GM21825 (cell line): ENCODE measurements around the gene LCN12.

Source experiments
- ATAC-seq: cut with Tn5 transposase; IDR thresholded peaks from one replicate; pipeline ENCODE4 v1.9.1; 2021; ENCODE audit warnings: mild to moderate bottlenecking, moderate library complexity; ENCODE audit not compliant: unreplicated experiment

The LCN12 gene

GRCh38 chr9:136926749-136927148 is 25.3 kb upstream of the LCN12 start:
- ATAC-seq = no peak

GRCh38 chr9:136927343-136928271 is 24.5 kb upstream of the LCN12 start:
- no peak for ATAC-seq

DNA sequence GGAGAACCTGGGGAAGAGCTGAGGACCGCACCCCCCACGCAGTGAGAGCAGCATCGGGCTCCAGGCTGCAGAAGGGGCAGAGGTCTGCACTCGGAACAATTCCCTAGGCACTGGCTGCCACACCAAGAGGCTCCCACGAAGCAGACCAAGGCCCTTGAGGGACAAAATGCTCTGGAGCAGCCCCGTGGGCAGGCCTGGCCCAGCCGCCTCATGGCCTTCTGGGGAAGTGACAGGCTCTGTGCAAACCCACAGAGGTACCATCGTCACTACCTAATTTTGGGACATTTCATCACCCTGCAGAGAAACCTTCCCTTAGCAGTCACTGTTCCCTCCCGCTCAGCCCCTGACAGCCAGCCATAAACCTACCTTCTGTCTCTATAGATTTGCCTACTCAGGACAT is 23.5 kb upstream of the LCN12 start:
- no peak for ATAC-seq

GRCh38 chr9:136930014-136930413 is 22.1 kb upstream of the LCN12 start:
- ATAC-seq = no peak

DNA sequence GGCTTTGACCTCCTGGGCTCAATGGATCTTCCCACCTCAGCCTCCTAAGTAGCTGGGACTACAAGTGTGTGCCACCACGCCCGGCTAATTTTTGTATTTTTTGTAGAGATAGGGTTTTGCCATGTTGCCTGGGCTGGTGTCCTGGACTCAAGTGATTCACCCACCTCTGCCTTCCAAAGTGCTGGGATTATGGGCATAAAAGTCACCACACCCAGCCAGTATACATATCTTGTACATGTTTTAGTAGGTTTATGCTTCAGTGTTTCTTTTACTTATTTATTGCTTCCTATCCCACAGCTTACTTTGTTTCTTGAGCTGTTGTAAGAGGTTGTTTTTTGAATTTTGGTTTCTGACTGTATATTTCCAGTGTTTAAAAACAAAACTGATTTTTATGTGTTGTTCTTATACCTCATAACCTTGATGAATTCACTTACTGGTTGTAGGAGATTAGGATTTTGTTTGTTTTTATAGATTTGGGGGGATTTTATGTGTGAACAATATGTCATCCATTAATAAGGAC is 20.4 kb upstream of the LCN12 start:
- no peak for ATAC-seq

DNA sequence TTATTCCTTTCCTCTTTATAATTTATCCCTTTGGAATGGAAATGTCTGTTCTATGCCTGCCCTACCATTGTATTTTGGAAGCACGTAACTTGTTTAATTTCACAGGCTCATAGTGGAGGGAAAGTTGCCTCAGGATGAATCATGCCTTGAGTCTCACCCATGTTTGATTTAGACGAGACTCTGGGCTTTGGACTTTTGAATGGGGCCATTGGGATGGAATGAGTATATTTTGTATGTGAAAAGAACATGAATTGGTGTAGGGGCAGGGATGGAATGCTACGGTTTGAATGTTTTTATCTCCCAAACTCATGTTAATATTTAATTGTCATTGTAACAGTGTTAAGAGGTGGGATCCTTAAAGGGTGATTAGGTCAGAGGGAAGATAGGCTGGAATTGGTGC is 17.8 kb upstream of the LCN12 start:
- no peak for ATAC-seq

- no peak for ATAC-seq
These were observed 16.4 kb upstream of the LCN12 start for GRCh38 chr9:136935651-136936050.

GRCh38 chr9:136936645-136937170 is 15.4 kb upstream of the LCN12 start:
- no peak for ATAC-seq

DNA sequence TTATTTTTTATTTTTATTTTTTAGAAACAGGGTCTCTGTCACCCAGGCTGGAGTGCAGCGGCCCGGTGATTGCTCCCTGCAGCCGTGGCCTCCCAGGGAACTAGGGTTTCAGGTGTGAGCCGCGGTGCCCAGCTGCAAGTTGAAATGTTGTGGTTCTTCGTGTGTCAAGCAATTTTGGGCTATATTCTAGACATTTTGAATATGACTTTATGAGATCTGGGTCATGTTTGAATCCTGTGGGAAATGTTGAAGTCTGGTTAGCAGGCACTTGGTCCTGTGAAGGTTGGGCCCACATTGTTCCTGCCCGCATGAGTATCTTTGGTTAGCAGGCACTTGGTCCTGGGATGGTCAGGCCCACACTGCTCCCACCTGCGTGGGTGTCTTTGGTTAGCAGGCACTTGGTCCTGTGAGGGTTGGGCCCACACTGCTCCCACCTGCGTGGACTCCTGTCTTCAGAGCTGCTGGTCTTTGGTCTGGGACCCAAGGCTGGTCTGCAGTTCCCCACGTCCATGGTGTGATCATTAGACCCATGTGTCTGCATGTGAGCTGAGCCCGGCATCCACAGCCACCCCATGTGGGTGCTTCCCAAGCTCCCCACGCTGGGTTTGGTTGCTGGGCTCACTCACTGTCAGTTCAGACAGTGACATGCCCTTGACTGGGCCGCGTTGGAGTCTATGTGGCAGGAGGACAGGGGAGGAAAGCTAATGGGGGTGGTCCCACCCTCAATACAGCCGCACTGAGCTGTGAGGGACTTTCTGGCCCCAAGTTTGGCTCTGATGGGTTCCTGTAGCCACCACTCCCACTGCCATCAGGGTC is 14.7 kb upstream of the LCN12 start:
- ATAC-seq = no peak

DNA sequence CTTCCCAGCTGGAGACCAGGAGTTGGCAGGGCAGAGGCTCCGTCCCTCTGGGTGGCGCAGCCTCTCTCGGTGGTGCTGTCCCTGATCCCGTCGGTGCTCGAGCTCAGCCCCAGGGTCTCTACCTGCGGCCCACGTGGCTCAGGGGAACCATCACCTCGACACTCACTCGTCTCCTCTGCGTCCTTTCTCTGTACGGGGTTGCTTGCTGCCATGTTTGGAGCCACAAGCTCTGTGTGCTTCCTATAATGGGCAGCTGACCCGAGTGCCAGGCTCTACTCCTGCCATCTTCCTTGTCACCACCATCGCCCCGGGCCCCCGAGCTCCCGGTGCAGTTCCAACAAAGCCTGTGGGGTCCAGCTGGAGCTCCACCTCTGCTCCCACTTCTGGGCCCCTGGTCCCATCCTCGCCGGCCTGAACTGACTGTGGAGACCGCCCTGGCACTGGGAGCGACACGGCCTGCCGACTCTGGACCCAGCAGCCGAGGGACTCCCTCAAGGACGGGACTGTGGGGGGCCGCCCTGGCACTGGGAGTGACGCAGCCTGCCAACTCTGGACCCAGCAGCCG is 12.6 kb upstream of the LCN12 start:
- no peak for ATAC-seq

- no peak for ATAC-seq
These were observed 12.0 kb upstream of the LCN12 start for GRCh38 chr9:136939996-136940525.

DNA sequence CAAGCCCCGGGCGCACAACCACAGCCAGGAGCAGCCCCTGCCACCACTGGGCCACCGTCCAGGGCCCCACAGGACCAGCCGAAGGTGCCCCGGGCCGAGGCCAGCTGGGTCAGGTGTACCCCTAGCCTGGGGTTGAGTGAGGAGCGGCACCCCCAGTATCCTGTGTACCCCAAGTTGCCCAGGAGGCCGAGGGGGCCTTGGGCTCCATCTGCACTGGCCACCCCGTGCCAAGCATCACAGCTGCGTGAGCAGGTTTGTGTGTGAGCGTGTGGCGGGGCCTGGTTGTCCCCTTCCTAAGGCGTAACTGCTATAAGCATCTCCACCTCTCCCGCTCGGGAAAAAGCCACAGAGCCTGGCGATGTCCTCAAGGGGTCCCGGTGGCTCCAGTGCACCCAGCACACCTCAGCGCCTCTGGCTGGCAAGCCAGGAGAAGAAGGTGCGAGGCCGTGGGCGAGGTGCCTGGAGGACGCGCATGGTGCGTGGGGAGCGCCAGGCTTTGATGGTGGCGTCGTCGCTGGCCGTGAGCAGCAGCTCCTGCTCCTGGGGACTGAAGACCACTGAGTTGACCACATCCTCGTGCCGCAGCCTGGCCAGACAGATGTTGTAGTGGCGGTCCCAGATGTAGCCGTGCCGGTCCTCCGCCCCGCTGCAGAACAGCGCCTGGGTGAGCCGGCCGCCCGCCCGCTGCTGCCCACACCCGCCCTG is 11.4 kb upstream of the LCN12 start:
- ATAC-seq = no peak

DNA sequence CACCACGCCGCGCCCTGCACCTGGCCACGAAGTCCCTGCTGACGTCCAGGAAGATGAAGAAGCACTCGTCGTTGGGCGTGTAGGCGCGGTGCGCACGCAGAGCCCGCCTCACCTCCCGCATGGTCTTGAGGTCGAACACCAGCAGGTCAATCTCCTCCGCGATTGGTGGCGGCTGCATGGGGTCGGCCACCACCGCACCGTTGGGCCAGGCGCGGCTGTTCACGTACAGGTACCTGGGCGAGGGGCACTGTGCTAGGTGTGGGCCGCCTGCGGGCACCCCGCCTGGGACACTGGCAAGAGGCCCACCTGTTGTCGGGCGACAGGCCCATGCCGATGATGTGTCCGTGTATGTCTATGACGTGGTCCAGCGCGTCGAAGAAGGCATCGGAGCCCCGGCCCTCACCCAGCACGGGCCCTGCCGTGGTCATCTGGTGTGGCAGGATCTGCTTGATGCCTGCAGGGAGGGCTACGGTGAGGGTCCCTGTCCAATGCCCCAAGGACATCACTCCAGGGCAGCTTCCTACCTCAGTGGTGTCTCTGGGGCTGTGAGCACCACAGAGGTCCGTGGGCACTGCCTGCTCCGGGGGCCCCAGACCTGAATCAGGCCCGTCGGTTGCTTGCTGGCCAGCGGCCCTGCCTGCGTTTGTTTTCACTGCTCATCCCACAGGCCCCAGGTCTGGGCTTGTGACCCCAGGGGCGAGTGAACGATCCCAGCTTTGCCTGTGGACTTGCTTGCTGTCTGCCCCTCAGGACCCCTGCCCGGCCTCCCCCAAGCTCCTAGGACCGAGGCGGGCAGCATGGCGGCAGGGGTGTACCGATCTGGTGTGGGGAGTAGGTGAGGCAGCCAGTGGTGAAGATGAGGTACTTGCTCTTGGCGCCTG is 10.6 kb upstream of the LCN12 start:
- ATAC-seq = no peak

DNA sequence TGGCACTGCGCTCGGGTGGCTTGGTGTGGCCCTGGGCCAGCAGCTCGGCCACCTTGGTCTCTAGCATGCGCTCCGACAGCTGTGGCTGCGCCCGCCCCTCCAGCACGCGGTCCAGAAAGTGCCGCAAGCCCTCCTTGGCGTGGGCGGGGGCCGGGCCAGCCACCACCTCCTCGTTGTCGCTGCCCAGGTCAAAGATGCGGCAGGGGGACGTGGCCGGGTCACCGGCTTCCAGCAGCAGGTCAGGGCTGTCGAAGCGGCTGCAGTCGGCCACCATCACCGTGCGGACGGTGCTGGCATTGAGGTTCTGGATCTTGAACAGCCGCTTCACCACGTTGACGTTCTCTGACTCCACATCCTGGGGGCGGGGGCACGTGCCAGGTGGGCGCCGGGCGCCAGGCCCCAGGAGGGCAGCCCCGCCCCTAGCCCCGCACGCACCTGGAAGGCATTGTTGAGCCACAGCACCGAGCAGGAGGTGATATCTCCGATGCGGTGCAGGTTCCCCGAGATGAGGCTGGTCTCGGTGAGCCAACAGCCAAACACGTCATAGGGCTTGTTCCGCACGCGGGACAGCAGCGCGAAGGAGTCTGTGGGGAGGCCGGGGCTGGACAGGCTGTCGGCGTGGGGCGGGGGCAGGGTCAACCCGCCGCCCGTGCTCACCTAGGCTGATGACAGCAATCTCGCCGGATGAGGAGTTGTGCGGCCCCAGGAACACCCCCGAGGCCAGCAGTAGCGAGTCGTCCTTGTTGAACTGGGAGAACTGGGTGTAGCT is 9.8 kb upstream of the LCN12 start:
- no peak for ATAC-seq

GRCh38 chr9:136942881-136943230 is 9.2 kb upstream of the LCN12 start:
- no peak for ATAC-seq

GRCh38 chr9:136943291-136944211 is 8.5 kb upstream of the LCN12 start:
- peak; percentile 8 for ATAC-seq

DNA sequence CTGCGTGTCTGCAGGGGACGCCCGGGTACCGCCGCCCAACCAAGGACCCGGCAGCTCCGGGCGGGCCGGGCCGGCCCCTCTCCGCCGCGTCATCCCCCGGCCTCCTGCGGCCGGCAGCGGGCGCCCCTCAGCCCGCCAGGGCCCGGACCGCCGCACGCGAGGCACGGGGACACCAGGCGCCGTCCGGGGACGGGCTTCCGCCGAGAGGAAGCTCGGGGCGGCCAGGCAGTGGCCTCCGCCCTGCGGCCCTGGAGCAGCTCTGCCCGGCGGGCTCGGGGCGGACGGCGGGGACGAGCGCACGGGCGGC is 7.9 kb upstream of the LCN12 start:
- ATAC-seq = no peak
